Suppressor macrophage treated with lipopolysaccharide for 4 hours (primary cell): ENCODE results near the gene C1orf21.

Experiments used
- DNase-seq: peaks from one replicate; pipeline ENCODE4 v3.0.0-alpha.2; 2020

Gene C1orf21

DNA sequence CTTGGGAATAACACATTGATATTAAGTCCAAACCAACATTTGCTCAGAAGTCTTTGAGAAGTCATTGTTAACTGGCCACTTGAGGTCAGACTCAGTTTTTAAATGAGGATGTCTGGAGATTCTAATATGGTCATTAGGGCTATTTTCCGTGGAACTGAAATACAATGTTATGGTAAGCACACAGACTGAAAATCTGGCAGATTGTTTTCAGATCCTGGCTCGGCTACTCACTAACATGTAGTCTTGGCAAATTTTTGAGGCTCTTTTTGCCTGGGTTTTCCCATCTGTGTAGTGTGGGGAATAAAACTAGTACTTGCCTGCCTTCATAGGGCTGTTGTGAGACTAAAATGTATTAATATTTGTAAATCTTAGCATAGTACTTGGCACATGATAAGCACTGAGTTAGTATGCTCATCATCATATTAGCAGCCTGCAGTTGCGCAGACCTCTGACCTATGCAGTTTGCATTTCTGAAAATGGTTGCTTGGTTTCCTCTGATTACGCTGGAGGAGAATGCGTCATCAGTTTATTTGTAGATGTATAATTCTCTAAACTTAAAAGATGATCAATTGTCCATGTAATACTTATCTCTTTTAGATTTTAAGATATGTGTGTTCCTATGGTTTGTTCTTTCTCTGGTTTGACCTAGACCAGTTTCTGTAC is 100.8 kb downstream of the C1orf21 start:
- no peak for DNase-seq

DNA sequence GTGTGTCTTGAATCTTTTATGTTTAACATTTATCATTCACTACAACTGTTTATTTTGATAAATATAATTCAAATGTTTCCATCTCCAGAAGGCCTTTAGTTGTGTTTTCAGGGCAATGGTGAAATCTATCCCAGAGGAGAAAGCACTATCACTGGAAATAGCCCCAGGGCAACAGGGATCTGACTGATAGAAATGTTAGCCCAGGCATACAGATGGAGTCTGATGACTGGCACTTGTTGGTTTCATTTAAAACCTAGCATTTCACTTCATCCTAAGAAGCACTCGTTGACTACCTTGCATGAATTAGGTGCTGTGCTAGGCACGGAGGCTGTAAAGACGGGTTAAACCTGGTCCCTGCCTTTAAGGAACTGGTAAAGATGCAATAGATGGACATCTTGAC is 103.1 kb downstream of the C1orf21 start:
- no peak for DNase-seq

DNA sequence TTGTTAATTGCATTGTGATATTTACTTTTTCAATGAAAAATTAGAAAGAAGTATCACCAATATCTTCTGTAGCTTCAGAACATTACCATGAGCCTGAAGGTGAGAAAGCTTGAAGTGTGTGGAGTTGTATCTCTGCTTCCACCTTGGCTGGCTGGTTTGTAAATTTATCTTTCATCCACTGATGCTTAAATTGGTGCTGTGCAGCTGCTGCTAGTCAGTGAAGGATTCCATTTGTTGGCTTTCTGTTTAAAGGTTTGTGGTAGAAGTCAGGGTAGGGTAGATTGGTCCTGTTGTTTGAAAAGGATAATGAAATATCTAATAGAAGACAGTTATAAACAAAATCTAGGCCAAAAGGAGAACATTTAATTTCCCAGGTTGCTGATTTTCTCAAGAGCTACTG is 105.7 kb downstream of the C1orf21 start:
- no peak for DNase-seq

DNA sequence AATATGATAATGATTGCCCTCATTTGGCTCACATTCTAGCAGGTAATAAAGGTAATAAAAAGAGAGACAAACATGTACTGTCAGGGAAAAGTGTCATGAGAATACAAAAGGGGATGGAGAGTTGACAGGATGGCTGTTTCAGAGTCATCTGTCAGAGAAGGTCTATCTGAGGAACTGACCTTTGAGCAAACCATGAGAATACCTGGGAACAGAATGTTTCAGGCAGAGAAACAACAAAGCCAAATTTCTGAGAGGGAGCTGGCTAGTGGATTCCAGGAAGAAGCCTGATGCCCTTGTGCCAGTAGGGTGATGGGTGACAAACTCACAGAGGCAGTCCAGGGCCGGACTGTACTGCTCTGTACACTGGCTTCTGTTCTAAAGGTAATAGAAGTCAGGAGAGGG is 107.2 kb downstream of the C1orf21 start:
- DNase-seq: no peak

- no peak for DNase-seq
Observed at GRCh38 chr1:184494929-184495328, 108.1 kb downstream of the C1orf21 start.

- no peak for DNase-seq
Observed at GRCh38 chr1:184497959-184498723, 111.3 kb downstream of the C1orf21 start.

GRCh38 chr1:184499616-184500015 is 112.8 kb downstream of the C1orf21 start:
- no peak for DNase-seq

- no peak for DNase-seq
Observed at GRCh38 chr1:184502161-184502560, 115.3 kb downstream of the C1orf21 start.

GRCh38 chr1:184503221-184503749 is 116.5 kb downstream of the C1orf21 start:
- DNase-seq: no peak

GRCh38 chr1:184504040-184504954 is 117.5 kb downstream of the C1orf21 start:
- no peak for DNase-seq

DNA sequence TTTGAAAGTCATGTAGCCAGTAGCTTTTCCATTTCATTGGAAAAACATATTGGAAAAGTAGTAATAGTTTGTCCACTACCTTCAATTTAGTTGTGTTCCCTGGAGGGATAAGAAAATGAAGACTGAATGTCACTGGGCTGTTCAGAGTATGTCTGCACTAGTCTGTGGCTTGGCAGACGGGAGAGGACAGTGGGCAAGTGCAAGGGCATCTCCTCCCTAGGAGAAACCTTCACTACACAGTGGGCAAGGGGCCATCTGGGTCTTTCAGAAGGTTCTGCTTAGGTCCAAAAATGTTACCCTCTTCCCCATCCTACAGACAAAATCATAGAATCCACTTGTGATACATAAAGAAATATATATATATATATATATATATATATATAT is 118.1 kb downstream of the C1orf21 start:
- DNase-seq: no peak

- peak; percentile 57 for DNase-seq
Observed at GRCh38 chr1:184506481-184506880, 119.7 kb downstream of the C1orf21 start.

- no peak for DNase-seq
Observed at GRCh38 chr1:184507165-184507564, 120.3 kb downstream of the C1orf21 start.

- DNase-seq: no peak
Observed at GRCh38 chr1:184507604-184508280, 120.9 kb downstream of the C1orf21 start.

DNA sequence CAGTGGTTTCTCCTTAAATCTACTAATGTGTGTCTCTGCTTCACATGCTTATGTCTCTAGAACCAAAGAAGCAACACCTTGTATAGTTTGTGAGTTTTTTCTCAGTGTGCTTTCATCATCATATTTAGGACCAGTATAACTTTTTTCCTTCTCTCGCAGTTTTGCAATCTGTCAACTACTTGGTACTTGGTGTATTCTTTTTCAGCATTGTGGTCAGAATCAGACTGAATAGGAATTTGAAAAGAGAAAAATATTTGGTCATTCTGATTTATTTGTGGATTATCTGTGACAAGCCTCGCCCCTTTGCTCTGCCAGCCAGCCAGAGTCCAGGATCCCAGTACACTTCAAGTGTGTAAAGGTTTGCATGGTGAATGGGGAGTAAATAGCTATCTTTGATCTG is 122.3 kb downstream of the C1orf21 start:
- DNase-seq: no peak

- DNase-seq: no peak
Observed at GRCh38 chr1:184510110-184510509, 123.3 kb downstream of the C1orf21 start.

DNA sequence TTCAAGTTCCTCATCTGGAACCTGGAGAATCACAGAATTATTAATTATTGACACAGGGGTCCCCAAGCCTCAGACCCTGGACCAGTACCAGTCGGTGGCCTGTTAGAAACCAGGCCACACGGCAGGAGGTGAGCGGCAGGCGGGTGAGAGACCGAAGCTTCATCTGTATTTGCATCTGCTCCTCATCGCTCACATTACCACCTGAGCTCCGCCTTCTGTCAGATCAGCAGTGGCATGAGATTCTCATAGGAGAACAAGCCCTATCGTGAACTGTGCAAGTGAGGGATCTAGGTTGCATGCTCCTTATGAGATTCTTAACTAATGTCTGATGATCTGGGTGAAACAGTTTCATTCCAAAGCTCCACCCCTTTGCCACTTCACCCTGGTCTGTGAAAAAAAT is 125.9 kb downstream of the C1orf21 start:
- DNase-seq: no peak

GRCh38 chr1:184513421-184513820 is 126.6 kb downstream of the C1orf21 start:
- no peak for DNase-seq

DNA sequence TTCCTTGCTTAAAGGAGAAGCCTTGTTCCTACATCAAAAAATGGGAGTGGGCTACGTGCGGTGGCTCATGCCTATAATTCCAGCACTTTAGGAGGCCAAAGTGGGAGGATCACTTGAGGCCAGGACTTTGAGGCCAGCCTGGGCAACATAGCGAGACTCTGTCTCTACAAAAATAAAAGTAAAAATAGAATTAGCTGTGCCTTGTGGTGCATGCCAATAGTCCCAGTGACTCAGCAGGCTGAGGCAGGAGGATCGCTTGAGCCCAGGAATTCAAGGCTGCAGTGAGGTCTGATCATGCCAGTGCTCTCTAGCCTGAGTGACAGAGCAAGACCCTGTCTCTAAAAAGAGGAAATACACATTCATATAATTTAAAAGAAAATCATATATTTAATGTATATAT is 127.1 kb downstream of the C1orf21 start:
- DNase-seq: no peak

DNA sequence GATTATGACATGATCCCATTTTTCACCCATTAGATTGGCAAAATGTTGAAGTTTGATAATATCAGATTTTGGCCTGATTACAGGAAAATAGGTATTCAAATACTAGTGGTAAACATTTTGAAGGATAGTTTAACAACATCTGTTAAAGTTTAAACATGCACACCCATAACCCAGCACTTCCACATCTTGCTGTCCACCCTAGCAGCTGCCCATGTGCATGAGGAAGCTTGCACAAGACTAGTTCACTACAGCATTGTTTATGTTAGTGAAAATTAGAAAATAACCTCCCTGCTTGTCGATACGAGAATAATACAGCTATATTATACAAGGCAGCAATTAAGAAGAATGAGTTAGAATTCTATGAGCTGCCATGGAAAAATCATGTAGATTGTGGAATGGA is 127.6 kb downstream of the C1orf21 start:
- DNase-seq: no peak

GRCh38 chr1:184517130-184517529 is 130.3 kb downstream of the C1orf21 start:
- no peak for DNase-seq

DNA sequence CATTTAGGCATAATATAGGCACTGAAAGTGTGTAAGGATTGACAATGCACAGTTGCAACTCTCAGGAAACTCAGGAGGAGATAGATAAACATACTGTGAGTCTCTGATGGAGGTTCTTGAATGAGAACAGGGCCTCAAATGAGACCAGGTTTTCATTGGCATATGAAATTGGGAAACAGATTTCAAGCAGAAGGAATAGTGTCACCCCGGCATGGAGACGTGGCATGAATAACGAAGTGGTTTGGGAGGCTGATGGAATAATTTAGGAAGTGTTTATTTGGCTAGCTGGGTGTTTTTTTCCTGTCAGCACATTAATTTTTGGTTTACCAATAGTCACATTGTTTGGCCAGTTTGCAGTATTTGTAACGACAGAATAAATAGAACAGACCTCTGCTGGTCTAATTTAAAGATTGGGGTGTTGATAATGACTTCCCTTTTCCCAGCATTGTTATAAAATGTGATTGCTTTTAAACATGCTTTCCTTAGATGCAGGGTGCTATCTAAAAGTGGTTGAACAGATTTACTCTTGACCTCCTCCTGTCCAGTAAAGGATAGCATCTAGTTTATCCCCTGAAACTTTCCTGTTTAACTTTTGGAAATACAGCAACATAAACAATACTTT is 132.0 kb downstream of the C1orf21 start:
- DNase-seq: no peak
